NCI-H2081 treated with DMSO at 0.1 percent for 48 hours (cell line): ENCODE measurements around the gene PTPN9.
"Not testable (repeated sequence)": the region's sequence is repeated elsewhere in the genome, so short reads cannot be mapped to it uniquely, and the experiment has no call there.

Source experiments
- DNase-seq: peaks from one replicate; lab custom pipeline; 2025; lab: John Stamatoyannopoulos, UW

Gene PTPN9

DNA sequence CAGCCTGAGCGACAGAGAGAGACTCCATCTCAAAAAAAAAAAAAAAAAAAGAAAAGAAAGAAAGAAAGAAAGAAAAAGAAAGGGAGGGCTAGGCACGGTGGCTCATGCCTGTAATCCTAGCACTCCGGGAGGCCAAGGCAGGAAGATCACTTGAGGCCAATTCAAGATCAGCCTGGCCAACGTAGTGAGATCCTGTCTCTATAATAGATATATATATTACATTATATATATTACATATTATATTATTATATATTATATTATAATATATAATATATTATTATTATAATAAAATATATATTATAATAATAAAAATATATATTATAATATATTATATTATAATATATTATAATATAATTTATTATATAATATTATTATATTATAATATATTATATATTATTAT, 48.9 kb downstream of the PTPN9 start:
- no peak for DNase-seq

DNA sequence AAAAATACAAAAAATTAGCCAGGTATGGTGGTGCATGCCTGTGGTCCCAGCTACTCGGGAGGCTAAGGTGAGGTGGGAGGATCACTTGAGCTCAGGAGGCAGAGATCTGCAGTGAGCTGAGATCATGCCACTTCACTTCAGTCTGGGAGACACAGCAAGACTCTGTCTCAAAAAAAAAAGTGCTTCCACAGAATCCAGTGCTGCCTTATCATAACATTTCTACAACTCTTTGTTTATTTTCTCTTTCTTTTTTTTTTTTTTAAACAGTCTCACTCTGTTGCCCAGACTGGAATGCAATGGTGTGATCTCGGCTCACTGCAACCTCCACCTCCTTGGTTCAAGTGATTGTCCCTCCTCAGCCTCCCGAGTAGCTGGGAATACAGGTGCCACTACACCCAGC, 53.4 kb downstream of the PTPN9 start:
- not testable (repeated sequence) for DNase-seq

DNA sequence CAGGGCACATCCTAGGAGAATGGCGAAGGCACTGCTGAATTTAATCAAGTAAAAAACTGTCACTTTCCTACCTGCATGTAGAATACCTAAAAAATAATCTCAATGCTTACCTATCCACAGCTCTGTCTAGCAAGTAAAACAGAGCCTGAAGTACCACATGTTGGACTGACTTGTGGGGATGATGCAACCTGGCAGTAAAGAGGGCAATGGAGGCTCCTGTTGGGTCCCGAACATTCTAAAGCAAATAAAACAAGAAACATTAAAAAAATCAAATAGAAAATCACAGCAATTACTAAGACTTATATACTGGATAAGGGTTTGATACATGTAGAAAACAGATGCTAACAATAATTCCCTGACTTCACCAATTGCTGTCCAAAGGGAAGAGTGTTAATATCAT, 56.1 kb downstream of the PTPN9 start:
- DNase-seq: no peak

DNA sequence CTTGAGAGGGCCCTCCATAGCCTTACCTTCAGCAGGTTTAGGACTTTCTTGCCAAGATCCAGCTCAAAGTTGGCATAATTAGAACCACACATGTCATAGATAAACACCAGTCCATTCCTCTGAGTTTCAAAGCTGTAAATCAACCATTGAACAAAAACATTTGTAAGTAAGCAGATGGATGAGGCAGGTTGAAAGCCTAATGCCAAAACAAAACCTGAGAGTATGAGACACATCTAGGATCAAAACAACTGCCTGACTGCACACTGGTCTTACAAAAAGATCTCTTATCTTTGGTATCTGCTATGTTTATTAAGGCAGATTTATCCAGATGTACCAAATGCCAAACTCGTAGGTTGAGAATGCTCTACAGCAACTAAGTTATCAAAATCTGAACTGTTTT, 61.9 kb downstream of the PTPN9 start:
- no peak for DNase-seq

DNA sequence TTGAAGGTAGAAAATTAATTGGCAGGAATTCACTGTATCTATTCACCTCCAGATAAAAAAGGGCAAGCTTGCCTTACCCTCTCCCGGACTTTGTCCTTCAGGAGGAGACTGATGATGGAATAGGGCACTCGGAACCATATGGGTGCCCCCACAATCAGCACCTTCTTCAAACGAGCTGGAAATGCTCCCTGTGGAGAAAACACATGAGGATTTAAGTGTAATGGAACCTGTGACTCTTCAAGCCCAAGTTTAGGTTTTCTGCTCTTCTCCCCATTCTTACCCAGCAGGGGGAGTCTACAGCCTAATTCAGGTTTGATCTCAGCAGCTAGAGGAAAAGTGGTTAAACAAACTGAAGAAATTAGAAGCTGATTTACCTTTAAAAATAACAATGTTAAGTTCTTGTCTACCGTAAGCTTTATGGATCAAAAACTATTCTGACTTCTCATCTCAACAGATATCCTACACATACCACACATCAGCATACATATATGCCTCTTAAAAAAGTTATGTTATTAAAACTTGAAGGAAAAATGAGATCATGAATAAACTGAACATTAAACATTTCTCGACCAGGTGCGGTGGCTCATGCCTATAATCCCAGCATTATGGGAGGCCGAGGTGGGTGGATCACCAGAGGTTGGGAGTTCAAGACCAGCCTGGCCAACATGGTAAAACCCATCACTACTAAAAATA, 70.1 kb downstream of the PTPN9 start:
- no peak for DNase-seq

DNA sequence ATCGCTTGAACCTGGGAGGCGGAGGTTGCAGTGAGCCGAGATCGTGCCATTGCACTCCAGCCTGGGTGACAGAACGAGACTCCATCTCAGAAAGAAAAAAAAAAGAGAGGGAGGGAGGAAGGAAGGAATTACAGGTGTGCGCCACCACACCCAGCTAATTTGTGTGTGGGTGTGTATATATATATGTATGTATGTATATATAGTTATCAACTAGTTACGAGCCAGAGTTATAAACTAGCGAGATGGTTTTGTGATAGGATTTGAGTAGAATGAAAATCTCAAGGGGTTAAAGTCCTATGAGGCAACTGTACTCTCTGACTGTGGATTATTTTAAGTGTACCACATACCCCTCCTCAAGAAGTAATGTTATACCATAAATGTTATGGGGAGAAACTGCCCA, 76.8 kb downstream of the PTPN9 start:
- DNase-seq: no peak

DNA sequence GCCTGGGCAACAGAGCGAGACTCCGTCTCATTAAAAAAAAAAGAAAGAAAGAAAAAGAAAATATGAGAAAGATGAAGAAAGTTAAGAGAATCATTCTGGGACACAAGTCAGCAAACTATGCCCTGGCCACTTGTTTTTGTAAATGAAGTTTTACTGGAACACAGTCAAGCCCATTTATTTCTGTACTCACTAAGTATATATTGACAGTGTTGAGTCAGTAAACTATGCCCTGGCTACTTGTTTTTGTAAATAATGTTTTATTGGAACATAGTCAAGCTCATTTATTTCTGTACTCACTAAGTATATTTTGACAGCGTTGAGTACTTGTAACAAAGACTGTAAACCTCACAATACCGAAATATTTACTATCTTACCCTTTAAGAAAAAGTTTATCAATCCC, 85.4 kb downstream of the PTPN9 start:
- no peak for DNase-seq

DNA sequence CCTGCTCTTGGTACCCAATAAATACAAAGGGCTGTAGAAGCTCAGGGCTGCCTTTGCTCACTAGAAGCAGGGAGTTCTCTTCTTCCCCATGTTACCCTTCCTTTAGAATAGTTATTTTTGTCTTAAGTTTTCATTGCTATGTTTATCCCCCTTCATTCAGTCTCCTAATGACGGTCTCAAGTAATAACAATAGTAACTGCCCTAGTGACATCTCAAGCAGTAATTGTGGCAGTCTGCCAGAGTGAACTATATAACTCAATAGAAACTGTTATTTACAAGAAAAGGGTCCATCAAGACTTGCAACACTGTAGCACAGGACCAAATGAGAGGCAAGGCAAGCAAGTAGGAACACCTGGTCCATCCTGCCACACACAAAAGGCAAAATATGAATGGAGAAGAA, 95.2 kb downstream of the PTPN9 start:
- no peak for DNase-seq

DNA sequence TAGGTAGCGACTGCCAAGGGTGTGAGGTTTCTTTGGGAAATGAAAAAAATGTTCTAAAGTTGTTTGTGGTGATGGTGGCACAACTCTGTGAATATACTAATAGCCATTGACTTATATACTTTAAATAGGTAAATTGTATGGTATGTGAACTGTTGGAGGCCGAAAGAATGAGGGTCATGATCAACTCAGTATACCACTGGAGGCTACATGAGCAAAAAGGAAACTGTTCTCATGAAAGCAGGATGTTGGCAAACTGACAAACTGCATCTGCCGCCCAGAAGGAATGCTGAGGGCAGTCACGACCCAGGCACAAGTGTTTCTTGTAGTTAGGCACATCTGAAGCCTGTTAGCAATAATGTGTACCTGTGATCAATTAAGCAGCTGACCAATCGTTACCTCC, 95.6 kb downstream of the PTPN9 start:
- not testable (repeated sequence) for DNase-seq

DNA sequence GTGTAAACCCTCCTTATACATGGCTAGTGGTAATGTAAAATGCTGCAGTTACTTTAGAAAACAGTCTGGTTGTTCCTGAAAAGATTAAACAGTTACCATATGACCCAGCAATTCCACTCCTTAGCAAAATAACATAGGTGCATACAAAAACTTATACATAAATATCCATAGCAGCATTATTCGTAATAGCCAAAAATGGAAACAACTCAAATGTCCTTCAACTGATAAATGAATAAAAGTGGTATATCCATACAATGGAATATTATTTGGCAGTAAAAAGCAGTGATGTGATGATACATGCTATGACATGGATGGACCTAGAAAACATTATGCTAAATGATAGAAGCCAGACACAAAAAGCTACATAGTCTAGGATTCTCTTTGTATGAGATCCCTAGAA, 96.0 kb downstream of the PTPN9 start:
- DNase-seq: no peak

DNA sequence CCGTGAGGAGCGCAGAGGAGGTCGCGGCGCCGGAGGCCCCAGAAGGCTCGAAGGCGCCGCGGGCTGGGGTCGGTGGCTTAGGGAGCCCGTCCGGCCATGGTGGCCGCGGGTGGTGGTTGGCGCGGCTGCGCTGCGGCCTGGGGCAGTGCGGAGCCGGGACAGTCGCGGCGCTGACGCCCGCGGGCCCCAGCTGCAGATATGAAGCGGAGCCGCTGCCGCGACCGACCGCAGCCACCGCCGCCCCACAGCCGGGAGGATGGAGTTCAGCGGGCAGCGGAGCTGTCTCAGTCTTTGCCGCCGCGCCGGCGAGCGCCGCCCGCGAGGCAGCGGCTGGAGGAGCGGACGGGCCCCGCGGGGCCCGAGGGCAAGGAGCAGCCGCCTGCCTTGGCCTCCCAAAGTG, 98.7 kb downstream of the PTPN9 start:
- not testable (repeated sequence) for DNase-seq

DNA sequence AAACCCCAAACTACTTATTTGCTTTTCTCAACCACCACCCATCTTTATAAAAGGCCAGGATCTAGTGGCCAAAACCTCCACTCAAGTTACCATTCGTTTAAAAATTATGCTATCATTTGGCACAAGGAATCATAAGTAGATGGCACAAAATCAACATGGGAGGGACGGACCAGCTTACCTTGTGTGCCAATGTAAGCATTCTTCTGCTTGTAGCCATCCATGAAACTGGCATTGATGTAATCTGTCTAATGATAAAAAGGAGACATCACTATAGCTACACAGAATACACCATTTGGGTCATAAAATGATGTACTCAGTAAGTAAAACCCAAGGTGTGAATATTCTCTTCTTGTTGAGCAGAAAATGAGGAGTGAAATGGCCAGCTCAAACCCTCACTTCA, 99.4 kb downstream of the PTPN9 start:
- DNase-seq: no peak

DNA sequence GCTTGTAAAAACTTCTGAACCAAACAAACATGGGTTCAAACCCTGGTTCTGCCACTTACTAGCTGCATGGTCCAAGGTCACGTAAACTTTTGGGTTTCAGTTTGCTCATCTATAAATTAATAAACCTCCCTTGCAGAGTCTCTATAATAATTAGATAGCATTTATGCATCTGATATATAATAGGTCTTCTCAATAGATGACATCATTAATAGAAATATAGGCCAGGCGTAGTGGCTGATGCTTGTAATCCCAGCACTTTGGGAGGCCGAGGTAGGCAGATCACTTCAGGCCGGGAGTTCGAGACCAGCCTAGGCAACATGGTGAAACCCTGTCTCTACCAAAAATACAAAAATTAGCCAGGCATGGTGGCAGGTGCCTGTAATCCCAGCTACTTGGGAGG, 102.0 kb downstream of the PTPN9 start:
- not testable (repeated sequence) for DNase-seq

DNA sequence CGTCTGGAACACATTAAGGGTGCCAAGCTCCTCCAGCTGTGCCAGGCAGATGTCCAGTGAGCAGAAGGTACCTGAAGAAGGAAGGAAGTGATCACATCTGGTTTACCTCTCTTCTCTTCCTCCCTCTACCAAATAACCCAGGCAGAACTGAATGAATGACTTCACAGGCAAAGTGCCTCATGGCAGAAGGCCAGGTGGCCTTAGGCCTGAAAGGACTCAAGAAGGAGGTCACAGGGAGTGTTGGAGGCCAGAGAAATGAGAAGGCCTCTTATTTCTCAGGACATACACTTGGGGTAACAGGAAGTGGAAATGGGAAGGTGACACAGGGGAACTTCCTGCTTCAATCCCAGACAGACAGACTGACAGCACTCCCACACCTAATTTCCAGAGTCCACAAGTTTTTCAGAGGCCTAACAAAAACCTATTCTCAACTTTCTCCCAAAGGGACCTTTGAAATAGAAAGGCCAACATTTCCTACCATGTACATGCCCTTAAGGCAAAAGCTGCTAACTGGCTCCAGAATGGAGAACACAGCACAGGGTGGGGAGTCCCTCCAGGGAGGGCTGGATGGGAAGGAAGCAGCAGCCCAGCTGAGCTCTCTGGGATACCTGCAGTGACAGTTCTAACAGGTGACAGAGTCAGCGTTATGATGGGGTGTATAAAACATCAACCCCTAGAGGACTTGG, 110.1 kb downstream of the PTPN9 start:
- DNase-seq: no peak

DNA sequence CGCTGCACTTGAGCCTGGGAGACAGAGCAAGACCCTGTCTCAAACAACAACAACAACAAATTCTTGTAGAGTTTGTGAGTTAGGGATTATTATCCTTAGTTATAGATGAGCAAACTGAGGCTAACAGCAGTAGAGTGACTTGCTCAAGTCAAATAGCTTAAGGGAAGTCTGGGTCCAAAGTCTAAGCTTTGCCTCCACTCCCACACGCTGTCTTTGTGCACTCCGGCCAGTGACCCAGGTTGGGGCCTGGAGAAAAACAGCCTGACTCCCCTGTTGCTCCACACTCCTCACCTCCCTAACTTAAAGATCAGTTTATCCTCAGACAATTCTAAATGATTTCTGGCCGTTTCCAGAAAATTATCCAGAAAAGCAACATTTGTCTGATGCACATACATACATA, 118.5 kb downstream of the PTPN9 start:
- DNase-seq: no peak

DNA sequence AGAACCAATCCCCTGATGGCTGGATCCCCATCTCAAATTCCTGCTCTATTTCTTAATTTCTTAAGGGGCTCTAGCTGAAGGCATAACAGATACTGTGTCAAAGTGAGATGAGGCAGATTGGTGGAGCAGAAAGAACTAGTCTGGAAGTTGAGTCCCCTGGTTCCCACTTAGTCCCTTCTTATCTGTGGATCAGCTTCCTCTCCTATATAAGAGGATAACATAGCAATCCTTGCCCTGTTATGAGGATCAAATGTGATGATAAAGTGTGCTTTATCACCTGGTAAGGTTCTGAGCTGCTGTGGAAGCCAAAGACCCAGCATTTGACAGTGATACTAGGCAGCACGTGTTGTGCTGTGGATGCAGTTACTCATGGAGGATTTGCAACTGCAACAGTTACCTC, 119.5 kb downstream of the PTPN9 start:
- no peak for DNase-seq

DNA sequence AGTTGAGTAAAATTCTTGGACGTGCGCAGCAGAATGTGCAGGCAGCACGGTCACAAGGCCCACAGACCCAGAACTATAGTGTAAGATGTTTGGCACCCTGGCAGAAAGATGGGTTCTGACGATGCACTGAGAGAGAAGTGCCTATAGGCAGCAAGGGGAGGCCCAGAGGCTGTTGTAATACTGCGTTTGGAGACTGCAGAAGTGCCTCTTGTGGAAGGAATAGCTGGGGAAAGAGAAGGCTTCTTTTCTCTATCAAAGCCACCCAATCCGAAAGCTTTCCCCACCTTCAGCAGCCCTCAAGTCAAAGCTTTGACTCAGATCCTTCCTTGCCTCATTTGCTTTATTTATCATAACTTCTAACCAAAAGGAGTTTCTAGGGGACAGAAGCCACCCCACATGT, 122.4 kb downstream of the PTPN9 start:
- no peak for DNase-seq

DNA sequence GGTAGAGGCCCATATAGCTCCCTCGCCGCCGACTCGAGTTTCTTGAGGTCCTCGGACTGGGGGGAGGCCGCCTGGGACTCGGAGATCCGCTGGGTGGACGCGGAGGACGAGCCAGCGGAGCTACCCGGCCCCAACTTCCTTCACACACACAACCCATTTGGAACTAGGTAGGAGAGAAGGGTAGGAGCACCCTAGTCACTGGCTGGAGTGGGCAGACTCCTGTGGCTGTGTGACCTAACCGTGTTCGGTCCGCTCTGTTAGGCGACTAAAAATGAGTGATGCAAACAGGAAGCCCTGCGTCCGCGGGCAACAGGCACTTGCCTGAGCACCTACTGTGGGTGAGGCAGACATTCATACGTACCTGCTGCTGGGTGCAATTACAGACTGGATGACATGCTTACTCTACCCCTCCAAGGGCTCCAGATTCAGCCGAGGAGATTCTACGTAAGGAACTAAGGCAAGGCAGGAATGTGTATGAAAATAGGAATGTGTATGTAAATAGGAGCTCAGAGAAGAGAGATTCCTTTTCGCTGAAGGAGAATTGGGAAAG, 123.1 kb downstream of the PTPN9 start:
- DNase-seq: no peak

DNA sequence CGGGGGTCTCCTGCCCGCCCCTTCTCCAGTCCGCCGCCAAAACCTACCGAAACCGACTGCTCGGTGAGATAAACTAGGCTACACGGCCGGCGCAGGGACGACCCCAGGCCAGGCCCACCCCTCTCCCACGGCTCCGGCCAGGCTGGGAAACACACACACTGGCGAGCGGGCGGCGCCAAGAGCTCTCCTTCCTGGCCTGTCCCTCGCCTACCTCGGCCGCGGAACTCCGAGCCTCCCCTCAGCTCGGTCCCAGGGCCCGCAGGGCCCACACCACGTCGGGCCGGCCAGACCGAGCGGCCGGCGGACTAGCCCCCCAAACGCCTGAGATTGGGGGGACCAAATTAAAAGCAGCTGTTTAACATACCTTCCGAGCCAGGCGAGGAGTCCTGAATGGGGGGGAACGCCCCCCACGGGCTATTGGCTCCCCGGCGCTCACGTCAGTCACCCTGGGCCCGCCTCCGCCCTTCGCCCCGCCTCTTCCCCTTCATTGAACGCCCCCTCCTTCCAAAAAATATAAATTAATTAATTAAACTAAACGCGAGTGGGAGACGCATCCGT, 123.6 kb downstream of the PTPN9 start:
- no peak for DNase-seq

DNA sequence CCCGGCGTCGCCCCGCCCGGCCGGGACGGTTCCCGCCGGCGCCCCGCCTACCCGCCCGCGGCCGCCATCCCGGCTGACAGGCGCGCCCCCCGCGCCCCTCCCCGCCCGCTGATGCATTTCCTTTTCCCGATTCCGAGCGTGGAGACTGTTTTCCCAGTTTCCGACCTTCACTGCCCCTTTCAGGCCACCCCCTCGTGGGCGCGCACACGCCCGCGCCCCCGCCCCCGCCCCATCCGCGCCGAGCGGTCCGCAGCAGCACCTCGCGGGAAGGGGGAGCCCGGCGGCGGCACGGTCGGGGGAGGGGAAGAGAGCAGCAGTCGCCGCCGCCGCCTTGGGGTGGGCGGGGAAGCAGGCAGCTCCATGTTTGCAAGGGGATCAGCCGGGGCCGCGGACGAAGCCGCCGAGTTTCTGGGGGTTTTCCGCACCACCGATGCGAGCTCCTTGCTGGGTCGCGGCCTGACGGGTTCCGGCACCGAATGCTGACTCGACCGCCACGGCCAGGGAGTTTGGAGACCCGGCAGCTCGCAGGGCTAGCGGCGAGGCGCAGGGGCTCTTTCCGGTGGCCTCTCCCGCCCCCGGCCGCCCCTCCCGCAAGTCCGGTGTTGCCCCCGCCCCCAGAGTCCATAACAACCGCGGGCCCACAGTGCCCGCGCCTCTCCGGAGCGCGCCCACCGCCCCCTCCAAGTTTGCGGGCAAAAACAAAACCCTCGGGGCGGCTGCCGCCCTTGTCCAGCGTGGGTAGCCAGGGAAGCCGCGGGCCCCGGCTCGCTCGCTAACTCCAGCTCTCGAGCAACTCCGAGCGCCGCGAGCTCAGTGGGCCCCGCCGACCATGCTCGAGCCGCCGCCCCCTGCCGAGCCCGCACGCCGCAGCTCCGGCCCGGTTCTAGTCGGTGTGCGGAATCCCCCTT, 124.4 kb downstream of the PTPN9 start:
- no peak for DNase-seq

DNA sequence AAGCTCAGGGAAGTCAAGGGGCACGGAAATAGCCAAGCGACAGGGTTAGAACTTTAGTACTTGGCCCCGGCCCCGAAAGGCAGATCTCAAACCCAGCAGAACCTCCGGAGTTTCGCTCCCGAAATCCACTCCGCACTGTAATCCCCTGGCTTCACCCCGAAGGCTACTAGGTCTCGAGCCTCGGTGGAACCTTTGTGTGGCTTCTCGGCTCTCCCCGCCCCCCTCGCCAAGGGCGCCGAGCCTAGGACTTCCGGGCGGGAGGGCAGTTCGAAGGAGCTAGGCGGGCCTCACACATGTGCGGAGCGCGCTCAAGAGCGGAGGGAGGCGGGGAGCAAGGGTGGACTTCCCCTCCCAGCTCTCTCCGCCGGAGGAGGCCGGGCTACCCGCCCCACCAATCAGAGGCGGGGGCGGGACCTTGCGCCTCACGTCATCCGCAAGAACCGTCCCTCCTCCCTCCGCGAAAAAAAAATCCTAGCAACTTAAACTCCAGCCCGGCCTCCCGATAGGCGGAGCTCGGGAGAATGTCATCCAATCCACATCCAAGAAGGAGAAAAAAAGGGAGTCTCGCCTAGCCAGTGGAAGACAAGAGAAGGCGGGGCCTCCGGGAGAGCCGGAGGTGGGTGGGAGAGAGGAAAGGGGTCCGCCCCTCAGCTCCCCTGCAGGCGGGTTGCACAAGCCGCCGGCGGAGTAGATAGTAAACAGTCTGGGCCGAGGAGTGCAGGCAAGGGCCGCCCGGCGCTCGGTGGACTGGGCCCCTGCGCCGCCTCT, 125.2 kb downstream of the PTPN9 start:
- DNase-seq: peak; percentile 99
